Activated naive CD8-positive, alpha-beta T cell treated with anti-CD3 and anti-CD28 coated beads for 36 hours (primary cell): ENCODE measurements around the gene AP3S2. TPM values are rescaled to one million over a fixed set of nuclear protein-coding genes. Genes with fewer than 3 reads are reported as not detected.

Experiments used
- DNase-seq: peaks from one replicate; pipeline ENCODE4 v3.0.0; 2021
- H3K27ac Mint-ChIP-seq: one replicate; pipeline ENCODE4 v1.8.0; 2022; ENCODE audit warnings: mild to moderate bottlenecking, moderate library complexity, mixed read lengths
- H3K27me3 Mint-ChIP-seq: one replicate; pipeline ENCODE4 v1.8.0; 2022; ENCODE audit warnings: mild to moderate bottlenecking, mixed read lengths
- H3K36me3 Mint-ChIP-seq: one replicate; pipeline ENCODE4 v1.8.0; 2021; ENCODE audit warnings: mild to moderate bottlenecking, mixed read lengths
- H3K4me1 Mint-ChIP-seq: one replicate; pipeline ENCODE4 v1.8.0; 2021; ENCODE audit warnings: mixed read lengths
- H3K4me3 Mint-ChIP-seq: one replicate; pipeline ENCODE4 v1.8.0; 2022; ENCODE audit warnings: mild to moderate bottlenecking, moderate library complexity, mixed read lengths
- H3K9me3 Mint-ChIP-seq: one replicate; pipeline ENCODE4 v1.8.0; 2022; ENCODE audit warnings: mixed read lengths
- total RNA-seq, 2 experiments: library from RNA; stranded (reverse); gene quantifications; one replicate each; pipeline ENCODE4 v1.2.3, GENCODE V29; 2021

AP3S2 gene
- total RNA-seq, 2 experiments from 2014 or later, result 16.2 to 20.8 TPM

- no peaks in the 10 kb centered on the region for H3K9me3 Mint-ChIP-seq
- peaks cover 60% of the 10 kb centered on the region for H3K27me3 Mint-ChIP-seq
- no peak overlapping the region for H3K27ac Mint-ChIP-seq
- no peak overlapping the region for H3K4me3 Mint-ChIP-seq
- DNase-seq, result no peak
- H3K36me3 Mint-ChIP-seq, result no peaks in the 10 kb centered on the region
- H3K4me1 Mint-ChIP-seq, result peaks cover 7% of the 10 kb centered on the region
Observed at GRCh38 chr15:89910891-89911626, 17.3 kb upstream of the AP3S2 start.

GRCh38 chr15:89909611-89910010 lies 15.8 kb upstream of the AP3S2 start:
- Mint-ChIP-seq H3K36me3 (no peaks in the 10 kb centered on the region), H3K9me3 (no peaks in the 10 kb centered on the region)

GRCh38 chr15:89908226-89908625 lies 14.4 kb upstream of the AP3S2 start:
- peaks cover 7% of the 10 kb centered on the region for H3K4me1 Mint-ChIP-seq
- DNase-seq, result no peak
- H3K27me3 Mint-ChIP-seq, result peaks cover 50% of the 10 kb centered on the region
- H3K9me3 Mint-ChIP-seq, result no peaks in the 10 kb centered on the region
- H3K27ac Mint-ChIP-seq, result no peak overlapping the region
- H3K36me3 Mint-ChIP-seq, result no peaks in the 10 kb centered on the region
- no peak overlapping the region for H3K4me3 Mint-ChIP-seq

More at GRCh38 chr15:89909611-89910010, 15.8 kb upstream of the AP3S2 start:
- no peak overlapping the region for H3K4me3 Mint-ChIP-seq
- H3K4me1 Mint-ChIP-seq, result peaks cover 7% of the 10 kb centered on the region
- DNase-seq, result no peak
- H3K27ac Mint-ChIP-seq, result no peak overlapping the region
- peaks cover 60% of the 10 kb centered on the region for H3K27me3 Mint-ChIP-seq

GRCh38 chr15:89907289-89907688 lies 13.5 kb upstream of the AP3S2 start:
- DNase-seq, result no peak
- H3K9me3 Mint-ChIP-seq, result no peaks in the 10 kb centered on the region
- H3K27ac Mint-ChIP-seq, result no peak overlapping the region
- H3K4me1 Mint-ChIP-seq, result peaks cover 4% of the 10 kb centered on the region
- peaks cover 44% of the 10 kb centered on the region for H3K27me3 Mint-ChIP-seq
- no peak overlapping the region for H3K4me3 Mint-ChIP-seq
- H3K36me3 Mint-ChIP-seq, result no peaks in the 10 kb centered on the region

GRCh38 chr15:89905846-89906378 lies 12.1 kb upstream of the AP3S2 start:
- H3K4me1 Mint-ChIP-seq, result peaks cover 4% of the 10 kb centered on the region
- DNase-seq, result no peak
- H3K4me3 Mint-ChIP-seq, result no peak overlapping the region
- H3K36me3 Mint-ChIP-seq, result no peaks in the 10 kb centered on the region
- no peaks in the 10 kb centered on the region for H3K9me3 Mint-ChIP-seq
- no peak overlapping the region for H3K27ac Mint-ChIP-seq
- peaks cover 30% of the 10 kb centered on the region for H3K27me3 Mint-ChIP-seq

GRCh38 chr15:89904519-89904918 lies 10.7 kb upstream of the AP3S2 start:
- peaks cover 17% of the 10 kb centered on the region for H3K27me3 Mint-ChIP-seq
- no peaks in the 10 kb centered on the region for H3K36me3 Mint-ChIP-seq
- peaks cover 4% of the 10 kb centered on the region for H3K4me1 Mint-ChIP-seq
- H3K9me3 Mint-ChIP-seq, result no peaks in the 10 kb centered on the region
- DNase-seq, result no peak
- H3K4me3 Mint-ChIP-seq, result no peak overlapping the region
- H3K27ac Mint-ChIP-seq, result no peak overlapping the region

- H3K4me1 Mint-ChIP-seq, result peaks cover 4% of the 10 kb centered on the region
- H3K27me3 Mint-ChIP-seq, result peaks cover 10% of the 10 kb centered on the region
- H3K9me3 Mint-ChIP-seq, result no peaks in the 10 kb centered on the region
- H3K27ac Mint-ChIP-seq, result no peak overlapping the region
- no peak overlapping the region for H3K4me3 Mint-ChIP-seq
- no peaks in the 10 kb centered on the region for H3K36me3 Mint-ChIP-seq
- no peak for DNase-seq
Observed at GRCh38 chr15:89903858-89904130, 10.0 kb upstream of the AP3S2 start.

- Mint-ChIP-seq H3K27me3 (peaks cover 5% of the 10 kb centered on the region), H3K27ac (no peak overlapping the region), H3K4me3 (no peak overlapping the region), H3K36me3 (no peaks in the 10 kb centered on the region), H3K9me3 (no peaks in the 10 kb centered on the region), H3K4me1 (peaks cover 3% of the 10 kb centered on the region)
- no peak for DNase-seq
Observed at GRCh38 chr15:89903015-89903857, 9.4 kb upstream of the AP3S2 start.

- DNase-seq, result no peak
- peaks cover 4% of the 10 kb centered on the region for H3K27me3 Mint-ChIP-seq
- no peak overlapping the region for H3K27ac Mint-ChIP-seq
- no peaks in the 10 kb centered on the region for H3K36me3 Mint-ChIP-seq
- H3K4me1 Mint-ChIP-seq, result no peaks in the 10 kb centered on the region
- H3K9me3 Mint-ChIP-seq, result no peaks in the 10 kb centered on the region
- H3K4me3 Mint-ChIP-seq, result no peak overlapping the region
Observed at GRCh38 chr15:89900849-89901248, 7.1 kb upstream of the AP3S2 start.

- no peaks in the 10 kb centered on the region for H3K9me3 Mint-ChIP-seq
- no peaks in the 10 kb centered on the region for H3K27me3 Mint-ChIP-seq
Observed at GRCh38 chr15:89899951-89900567, 6.3 kb upstream of the AP3S2 start.

GRCh38 chr15:89899295-89899945 lies 5.6 kb upstream of the AP3S2 start:
- no peaks in the 10 kb centered on the region for H3K36me3 Mint-ChIP-seq
- no peaks in the 10 kb centered on the region for H3K27me3 Mint-ChIP-seq
- no peak for DNase-seq
- no peak overlapping the region for H3K4me3 Mint-ChIP-seq
- peaks cover 7% of the 10 kb centered on the region for H3K4me1 Mint-ChIP-seq
- H3K9me3 Mint-ChIP-seq, result no peaks in the 10 kb centered on the region
- peak overlapping the region; percentile 58 for H3K27ac Mint-ChIP-seq

More at GRCh38 chr15:89899951-89900567, 6.3 kb upstream of the AP3S2 start:
- Mint-ChIP-seq H3K27ac (no peak overlapping the region), H3K36me3 (no peaks in the 10 kb centered on the region), H3K4me3 (no peak overlapping the region), H3K4me1 (peaks cover 3% of the 10 kb centered on the region)
- DNase-seq, result no peak

- Mint-ChIP-seq H3K4me1 (peaks cover 10% of the 10 kb centered on the region), H3K4me3 (no peak overlapping the region), H3K27ac (no peak overlapping the region), H3K9me3 (no peaks in the 10 kb centered on the region), H3K36me3 (no peaks in the 10 kb centered on the region), H3K27me3 (no peaks in the 10 kb centered on the region)
- DNase-seq, result peak; percentile 33
Observed at GRCh38 chr15:89898614-89899294, 5.0 kb upstream of the AP3S2 start.

GRCh38 chr15:89898146-89898545 lies 4.4 kb upstream of the AP3S2 start:
- H3K9me3 Mint-ChIP-seq, result no peaks in the 10 kb centered on the region
- no peak overlapping the region for H3K4me3 Mint-ChIP-seq
- no peaks in the 10 kb centered on the region for H3K36me3 Mint-ChIP-seq
- no peaks in the 10 kb centered on the region for H3K27me3 Mint-ChIP-seq
- H3K4me1 Mint-ChIP-seq, result peaks cover 10% of the 10 kb centered on the region
- no peak for DNase-seq
- H3K27ac Mint-ChIP-seq, result no peak overlapping the region

- DNase-seq, result no peak
- H3K4me1 Mint-ChIP-seq, result peaks cover 24% of the 10 kb centered on the region
- H3K27me3 Mint-ChIP-seq, result no peaks in the 10 kb centered on the region
Observed at GRCh38 chr15:89893027-89893426, 767 bp downstream of the AP3S2 start.

More at GRCh38 chr15:89893027-89893426, 767 bp downstream of the AP3S2 start:
- H3K36me3 Mint-ChIP-seq, result peaks cover 5% of the 10 kb centered on the region
- peak overlapping the region; percentile 91 for H3K4me3 Mint-ChIP-seq
- peak overlapping the region; percentile 95 for H3K27ac Mint-ChIP-seq
- no peaks in the 10 kb centered on the region for H3K9me3 Mint-ChIP-seq
